Stimulated activated CD8-positive, alpha-beta memory T cell treated with anti-CD3 and anti-CD28 coated beads, Interleukin-4, amount 100 ng/mL, for 1 hour (primary cell): ENCODE measurements around the gene SLC19A3.
"Not testable (repeated sequence)": the region's sequence is repeated elsewhere in the genome, so short reads cannot be mapped to it uniquely, and the experiment has no call there.

ENCODE experiments used
- DNase-seq, 2 donors: peaks; one replicate each; pipeline ENCODE4 v3.0.0-alpha.2; 2020; ENCODE audit warnings: low read depth in 2 of 2, low spot score in 1 of 2

Gene SLC19A3

DNA sequence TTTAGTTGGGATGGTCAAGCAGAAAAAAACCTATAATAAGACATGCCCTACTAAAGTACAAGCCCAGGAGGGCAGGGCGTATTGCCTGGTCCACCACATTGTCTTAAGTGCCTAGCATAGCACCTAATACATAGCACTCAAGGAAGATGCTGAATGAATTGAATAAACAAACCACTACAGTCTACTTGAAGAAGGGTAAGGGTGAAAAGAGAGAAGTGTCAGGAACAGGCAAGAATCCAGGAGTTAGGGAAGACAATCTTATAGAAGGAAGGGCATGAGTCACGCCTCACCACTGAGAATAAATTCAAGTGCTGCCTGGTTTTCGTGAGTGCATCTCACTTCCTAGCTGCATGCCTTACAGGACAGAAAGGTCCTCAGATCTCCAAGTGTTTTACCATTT lies 13.9 kb downstream of the SLC19A3 start:
- DNase-seq: no peak

DNA sequence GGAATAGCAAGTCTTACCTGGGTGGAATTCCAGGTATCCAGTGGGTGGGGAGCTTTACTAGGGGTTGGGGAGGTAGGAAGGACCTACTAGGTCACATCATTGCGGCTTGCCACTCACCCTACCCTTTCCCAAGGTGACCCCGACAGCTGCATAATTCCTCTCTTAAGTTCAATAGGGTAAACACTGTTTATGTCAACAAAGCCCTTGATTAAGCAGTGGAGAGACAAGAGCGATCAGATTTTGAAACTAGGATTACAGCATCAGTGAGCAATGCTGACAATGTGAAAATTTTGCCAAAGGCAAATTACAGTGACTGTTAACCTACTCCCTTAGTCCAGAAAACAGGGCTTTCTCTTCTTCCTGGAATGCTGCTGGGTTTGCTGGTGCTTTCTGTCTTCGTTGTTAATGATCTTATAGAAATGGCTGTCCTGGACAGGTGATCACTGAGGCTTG lies 14.5 kb downstream of the SLC19A3 start:
- no peak for DNase-seq

DNA sequence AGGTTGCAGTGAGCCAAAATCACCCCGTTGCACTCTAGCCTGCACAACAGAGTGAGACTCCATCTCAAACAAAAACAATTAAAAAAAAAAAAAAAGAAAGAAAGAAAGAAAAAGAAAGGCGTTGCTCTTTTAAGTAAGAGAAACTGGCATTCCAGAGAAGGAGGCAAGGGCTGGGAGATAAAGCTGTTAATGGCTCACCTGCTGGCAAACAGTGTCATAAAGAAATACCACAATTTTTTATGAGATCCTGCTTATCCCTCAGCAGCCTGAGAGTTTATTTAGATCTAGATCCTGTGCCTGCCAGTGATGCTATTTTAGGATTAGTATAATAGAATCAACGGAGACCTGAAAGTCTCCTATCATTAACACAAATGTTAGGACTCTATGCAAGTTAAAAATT lies 16.3 kb downstream of the SLC19A3 start:
- no peak for DNase-seq

DNA sequence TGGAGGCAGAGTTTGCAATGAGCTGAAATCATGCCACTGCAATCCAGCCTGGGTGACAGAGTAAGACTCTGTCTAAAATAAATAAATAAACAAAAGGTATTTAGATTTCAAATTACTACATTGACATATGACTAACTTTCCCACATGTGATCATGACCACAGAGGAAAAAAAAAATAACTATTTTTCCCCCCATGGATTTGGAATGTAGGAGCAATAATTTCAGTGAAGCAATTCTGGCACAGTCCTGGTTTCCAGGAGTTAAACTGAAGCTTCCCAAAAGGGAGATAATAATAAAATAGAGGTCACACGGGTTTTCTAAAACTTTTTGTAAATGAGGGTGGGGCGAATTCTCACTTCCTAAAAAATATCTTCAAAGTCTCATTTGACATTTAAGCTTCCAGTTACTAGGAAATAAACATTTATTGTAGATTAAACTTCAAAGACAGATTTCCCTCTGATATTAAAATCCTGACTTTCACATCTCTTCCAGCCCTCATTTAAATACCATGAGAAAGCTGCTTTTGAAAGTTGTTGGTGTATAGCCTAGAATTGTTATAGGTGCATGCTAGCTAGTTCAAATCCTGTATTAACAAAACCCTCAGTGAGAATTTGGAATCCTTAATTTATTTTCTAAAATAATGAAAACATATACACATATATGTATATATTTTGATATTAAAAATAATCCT lies 20.7 kb downstream of the SLC19A3 start:
- no peak for DNase-seq

DNA sequence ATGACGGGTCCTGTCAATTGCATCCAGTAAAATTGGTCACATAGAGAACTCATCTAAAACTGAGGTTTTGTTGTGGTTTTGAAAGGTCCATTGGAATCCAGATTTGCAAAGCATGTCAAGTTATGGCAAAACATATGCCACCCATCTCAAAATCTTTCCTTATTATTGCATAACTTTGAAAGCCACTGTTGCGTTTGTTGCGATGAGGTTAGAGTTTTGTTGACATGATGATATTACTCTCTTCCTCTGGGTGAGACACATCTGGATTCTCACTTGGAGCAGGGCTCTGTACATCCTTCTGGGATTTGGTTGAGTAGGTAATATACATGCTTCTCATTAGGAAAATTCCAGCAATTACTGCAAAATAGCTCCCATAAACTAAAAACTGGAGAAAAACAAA lies 30.6 kb downstream of the SLC19A3 start:
- DNase-seq: no peak

DNA sequence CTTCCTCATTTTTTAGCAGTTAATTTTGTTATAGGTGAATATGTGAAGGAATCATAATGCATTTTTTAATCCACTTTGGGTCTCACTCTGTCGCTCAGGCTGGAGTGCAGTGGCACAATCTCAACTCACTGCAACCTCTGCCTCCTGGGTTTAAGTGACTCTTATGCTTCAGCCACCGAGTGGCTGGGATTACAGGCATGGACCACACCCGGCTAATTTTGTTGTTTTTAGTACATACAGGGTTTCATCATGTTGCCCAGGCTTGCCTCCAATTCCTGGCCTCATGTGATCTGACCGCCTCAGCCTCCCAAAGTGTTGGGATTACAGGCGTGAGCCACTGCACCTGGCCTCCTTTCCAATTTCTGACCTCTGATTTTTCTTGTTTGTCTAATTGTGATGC lies 33.6 kb downstream of the SLC19A3 start:
- DNase-seq: no peak

DNA sequence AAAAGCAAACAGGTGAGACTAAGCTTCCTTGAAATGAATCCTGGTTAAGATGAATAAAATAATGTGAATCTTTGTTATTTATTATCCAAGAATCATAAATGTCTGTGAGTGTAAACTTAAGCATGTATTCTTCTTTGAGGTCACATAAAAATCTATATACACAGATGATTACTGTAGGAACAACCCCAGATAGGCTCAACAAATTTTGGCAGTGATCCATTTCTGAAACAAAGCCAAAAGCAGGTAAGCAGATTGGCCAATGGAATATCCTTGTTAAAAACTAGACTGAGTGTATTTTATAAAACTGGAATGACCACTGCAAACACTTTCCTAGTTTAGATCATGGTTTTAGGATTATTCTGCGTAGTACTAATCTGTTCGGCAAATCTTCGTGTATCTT lies 39.9 kb downstream of the SLC19A3 start:
- no peak for DNase-seq

DNA sequence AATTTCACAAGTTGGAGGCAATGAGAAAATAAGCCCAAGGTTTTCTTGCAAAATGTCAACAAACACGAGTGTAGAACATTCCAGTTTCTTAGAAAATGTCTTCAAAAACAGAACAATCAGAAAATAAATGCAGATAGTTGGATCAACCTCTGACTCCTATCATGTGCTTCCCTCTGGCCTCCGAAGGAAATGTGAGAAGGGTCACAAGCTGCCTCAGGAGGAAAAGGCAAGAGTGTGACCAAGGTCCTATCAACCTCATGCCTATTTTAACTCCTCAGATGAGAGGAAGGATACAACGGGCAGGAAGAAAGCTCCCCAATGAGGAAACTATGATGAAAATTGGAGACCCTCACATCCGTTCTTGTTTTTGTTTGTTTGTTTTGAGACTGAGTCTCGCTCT lies 43.3 kb downstream of the SLC19A3 start:
- DNase-seq: no peak

DNA sequence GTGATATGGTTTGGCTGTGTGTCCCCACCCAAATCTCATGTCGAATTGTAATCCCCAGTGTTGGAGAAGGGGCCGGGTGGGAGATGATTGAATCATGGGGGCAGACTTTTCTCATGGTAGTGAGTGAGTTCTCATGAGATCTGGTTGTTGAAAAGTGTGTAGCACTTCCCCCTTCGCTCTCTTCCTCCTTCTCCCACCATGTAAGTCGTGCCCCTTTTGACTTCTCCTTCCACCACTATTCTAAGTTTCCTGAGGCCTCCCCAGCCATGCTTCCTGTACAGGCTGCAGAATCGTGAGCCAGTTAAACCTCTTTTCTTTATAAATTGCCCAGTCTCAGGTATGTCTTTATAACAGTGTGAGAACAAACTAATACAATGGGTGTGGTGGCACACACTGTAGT lies 44.2 kb downstream of the SLC19A3 start:
- not testable (repeated sequence) for DNase-seq

DNA sequence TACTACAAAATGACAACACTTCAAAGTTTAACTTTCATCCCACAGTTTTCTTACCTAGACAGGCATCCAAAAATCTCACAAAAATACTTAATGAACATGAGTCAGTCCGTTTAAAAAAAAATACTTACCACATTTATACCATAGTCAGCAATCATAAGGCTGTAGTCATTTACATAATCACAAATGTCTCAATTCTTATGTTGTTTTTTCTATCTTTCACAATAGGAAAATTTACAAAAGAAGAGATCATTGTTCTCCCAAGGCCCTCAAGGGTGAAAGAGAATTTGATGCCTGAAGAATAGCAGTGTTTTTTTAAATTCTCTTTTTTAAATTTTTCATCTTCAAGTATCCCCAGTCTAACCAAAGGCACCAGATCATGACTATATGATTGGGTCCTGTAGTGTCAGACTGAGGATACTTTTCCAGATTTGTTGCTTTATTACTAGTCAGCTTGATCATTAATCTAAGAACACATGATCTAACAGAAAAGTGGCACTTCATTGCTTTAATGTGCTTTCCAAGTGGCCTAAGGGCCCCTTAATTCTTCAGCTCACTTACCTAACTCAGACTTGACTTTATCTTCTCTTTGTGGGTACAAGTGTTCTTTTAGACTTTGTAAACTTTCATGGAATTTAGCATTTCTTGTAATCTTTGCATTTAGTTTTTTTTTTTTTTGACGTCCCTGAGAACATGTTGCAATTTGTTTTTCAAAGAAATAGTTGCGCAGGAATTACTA lies 46.5 kb downstream of the SLC19A3 start:
- no peak for DNase-seq

DNA sequence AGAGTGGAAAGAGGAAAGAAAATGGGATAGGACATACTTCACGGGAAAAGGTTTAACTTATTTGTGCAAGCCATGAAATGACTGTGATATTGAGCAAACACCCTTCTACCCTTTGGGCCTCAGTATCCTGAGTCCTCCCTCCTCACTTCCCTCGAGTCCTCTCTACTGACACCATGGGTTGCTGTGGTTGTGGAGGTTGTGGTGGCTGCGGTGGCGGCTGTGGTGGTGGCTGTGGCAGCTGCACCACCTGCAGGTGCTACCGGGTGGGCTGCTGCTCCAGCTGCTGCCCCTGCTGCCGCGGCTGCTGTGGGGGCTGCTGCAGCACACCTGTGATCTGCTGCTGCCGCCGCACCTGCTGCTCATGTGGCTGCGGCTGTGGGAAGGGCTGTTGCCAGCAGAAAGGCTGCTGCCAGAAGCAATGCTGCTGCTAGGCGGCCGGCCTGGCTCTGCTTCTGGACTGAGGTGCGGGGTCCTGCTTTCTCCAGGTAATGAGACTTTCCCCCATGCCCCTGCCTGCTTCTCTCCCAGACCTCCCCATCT lies 51.1 kb downstream of the SLC19A3 start, which contains the start of gene SCYGR5:
SCYGR5 (plus strand) TSS at position 174 of the 540 bp plus-strand sequence; CDS start at position 174, 0 bp downstream.
- DNase-seq: not testable (repeated sequence)

DNA sequence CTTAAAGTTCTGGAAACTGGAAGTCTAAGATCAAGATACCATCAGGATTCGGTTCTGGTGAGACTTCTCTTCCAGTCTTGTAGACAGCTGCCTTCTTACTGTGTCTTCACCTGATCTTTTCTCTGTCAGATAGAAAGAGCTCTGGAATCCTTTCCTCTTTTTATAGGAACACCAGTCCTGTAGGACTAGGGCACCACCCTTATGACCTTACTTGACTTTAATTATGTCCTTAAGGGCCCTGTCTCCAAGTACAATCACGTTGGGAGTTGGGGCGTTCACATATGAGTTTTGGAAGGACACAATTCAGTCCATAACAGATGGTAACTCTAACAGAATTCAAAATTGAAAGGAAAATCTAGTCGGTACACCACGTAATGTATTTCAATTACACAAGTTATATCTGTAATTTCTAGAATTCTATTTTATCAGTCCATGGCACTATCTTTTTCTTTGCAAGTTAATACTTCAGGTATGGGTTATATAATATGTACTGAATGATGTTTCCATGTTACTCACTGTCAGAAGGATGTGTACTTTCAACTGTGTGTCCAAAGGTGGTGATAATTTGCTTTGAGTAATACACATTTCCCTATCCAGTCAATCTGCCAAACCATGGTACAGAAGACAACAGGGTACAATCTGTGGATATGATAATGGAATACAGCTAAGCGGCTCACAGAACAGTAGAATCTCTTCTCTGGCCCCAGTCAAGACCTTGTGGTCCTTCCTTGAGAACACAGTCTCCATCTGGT lies 52.5 kb downstream of the SLC19A3 start:
- DNase-seq: no peak

DNA sequence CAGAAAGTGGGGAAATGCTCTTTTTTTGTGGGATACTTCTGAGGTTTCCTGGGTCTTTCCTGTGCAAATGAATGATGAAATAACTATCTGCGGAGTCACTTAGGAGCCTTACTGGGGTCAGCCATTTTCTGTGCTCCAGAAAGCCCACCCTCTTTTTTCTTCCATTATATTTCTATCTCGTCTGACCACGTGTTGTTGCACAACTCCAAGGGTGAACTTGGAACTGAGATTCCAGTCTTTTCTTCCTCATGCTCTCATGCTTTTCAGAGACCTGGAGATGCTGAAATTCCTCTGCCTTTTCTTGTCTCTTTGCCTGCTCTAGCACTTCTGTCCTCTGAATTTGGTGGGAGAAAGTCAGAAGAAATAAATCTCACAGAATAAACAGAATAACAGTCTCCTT lies 56.0 kb downstream of the SLC19A3 start:
- DNase-seq: no peak

DNA sequence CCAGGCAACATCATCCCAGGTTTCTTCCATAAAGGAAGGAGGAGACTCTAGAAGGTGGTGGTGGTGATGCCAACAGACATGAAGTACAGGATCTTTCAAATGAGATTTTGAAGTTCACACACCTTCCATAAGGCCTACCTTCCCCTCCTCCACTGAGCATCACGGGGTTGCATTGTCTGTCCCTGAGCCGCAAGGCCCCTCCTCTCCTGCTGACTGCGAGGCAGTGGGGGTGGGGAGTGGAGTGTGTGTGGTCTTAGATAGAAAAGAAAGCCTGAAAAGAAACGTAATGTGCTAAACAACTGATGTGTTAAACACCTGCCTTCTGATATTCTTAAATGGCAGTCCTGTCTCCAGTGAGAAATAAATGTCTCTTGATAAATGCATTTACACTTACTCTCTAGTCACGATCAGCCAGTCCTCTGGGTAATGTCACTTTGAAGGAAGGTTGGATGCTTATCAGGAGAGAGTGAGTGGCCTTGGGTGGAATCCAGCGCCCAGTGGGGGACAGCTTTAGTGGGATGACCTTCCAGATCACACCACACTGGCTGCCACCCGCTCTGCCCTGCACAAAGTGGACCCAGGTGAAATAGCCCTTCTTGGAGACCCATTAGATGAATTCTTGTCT lies 56.7 kb downstream of the SLC19A3 start:
- DNase-seq: no peak

DNA sequence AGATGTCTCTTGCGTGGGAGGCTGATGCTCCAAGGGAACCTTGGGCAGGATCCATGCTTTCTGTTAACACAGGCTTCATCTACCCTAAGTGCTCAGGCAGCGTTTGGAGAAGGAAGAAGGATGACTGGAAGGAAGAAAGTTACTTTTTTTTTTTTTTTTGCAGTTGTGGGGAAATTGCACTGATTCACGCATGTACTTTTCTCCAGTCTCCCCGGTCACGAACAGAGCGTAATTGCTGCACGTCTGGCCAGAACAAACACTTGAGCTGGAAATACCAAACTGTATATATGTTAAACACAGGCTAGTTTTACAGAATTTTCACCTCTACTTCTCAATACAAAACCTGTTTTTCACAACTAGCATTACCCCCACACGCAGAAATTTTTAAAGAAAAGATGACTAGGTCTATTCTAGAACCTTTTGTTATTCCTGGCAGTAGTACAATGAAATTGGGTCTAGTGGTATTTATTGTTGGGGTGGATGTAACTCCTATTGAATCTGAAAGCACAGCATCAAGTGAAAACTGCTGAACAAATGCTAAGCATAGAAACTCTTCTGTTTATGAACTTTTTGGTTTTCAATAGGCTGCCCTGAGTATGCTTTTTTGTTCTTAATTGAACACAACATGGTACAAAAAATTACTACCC lies 60.5 kb downstream of the SLC19A3 start:
- no peak for DNase-seq

DNA sequence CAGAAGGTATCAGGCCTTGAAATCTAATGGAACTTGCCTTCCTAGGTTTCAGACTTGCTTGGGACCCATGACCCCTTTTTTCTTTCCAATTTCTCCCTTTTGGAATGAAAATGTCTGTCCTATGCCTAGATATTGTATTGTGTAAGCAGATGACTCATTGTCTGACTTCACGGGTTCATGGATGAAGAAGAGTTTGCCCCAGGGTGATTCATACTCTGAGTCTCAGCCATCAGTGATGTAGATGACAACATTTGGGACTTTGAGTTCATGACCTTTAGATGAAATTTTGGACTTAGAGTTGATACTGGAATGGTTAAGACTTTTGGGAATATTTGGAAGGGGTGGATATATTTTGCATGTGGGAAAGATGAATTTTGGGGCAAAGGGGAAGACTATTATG lies 62.4 kb downstream of the SLC19A3 start:
- DNase-seq: no peak

DNA sequence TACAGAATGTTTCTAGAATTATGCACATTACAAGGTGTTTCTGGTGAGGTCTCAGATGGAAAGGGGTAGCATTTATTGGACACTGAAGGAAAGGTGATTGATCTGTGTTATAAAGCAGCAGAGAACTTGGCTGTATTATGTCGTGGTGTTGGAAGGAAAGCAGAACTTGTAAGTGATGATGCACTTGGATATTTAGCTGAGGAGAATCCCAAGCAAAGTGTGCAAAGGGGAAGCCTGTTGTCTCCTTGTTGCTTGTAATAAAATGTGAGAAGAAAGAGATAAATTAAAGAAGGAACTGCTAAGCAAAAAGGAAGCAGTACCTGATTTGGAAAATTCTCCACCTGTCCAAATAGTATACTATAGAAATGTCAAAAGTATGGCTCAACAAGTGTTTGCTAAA lies 63.4 kb downstream of the SLC19A3 start:
- DNase-seq: no peak

DNA sequence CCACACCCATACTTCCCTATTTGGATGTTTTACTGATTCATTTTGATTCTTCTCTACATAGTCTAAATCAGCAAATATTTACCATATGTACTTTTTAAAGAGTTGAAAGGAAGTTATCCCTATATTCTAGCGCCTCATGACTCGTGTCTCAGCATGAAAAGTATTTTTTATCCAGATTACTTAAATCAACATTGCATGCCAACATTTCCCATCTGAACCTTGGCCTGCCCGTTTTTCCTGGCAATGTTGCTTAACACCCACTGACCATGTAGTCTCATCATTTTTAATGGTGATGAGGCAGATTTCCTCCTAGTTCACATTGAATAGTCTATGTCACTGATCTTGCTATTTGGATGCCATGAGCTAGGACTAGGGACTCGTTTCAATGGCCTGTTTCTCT lies 64.4 kb downstream of the SLC19A3 start:
- no peak for DNase-seq

DNA sequence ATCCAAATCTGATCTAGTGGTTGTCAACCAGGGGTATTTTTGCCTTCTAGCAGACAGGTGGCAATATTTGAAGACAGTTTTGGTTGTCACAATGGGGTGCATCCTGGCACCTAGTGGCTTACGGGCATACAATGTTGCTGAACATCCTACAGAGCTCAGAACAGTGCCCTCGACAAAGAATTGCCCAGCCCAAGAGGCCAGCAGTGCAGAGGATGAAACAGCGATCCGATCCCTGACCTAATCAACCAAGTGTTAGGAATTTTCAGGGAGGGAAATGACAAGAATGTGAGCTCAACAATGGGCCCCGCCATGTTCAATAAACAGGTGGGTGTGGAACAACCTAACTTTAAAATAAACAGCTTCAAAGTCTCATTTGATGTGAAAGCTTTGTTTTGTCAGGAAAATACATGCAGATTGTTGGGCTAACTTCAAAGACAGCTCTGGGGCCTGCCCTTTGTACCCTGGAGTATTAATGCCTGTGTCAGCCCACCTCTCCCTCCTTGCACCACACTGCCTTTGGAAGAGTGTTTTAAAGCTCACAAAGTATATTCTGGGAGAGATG lies 73.8 kb downstream of the SLC19A3 start:
- DNase-seq: no peak

DNA sequence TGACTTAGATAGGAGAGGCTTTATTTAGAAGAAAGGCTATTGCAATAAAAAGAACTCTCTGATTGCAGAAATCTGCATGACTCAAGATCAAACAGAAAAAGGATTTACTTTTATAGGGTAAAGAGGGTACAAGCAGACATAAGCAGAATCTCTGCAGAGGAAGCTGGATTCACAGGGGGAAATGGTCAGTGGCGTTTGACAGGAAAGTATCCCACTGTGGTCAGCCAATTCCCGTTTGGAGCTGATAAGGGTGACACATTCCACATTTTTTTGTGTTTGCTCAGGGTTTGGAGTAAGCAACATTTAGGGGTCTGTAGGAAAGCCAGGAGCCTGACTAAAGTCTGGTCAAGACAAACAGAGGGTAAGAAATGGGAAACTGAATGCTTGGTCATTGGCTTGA lies 75.2 kb downstream of the SLC19A3 start:
- no peak for DNase-seq
